HG03060 (cell line): ENCODE results near the gene SELENON.

Source experiments
- ATAC-seq: cut with Tn5 transposase; IDR thresholded peaks from one replicate; pipeline ENCODE4 v1.9.1; 2021; ENCODE audit warnings: low read depth, moderate number of reproducible peaks; ENCODE audit not compliant: unreplicated experiment

SELENON gene

GRCh38 chr1:25770541-25771220 is 29.3 kb upstream of the SELENON start:
- no peak for ATAC-seq

- no peak for ATAC-seq
These were observed 28.5 kb upstream of the SELENON start for GRCh38 chr1:25771221-25772114.

- no peak for ATAC-seq
These were observed 27.8 kb upstream of the SELENON start for GRCh38 chr1:25772164-25772563.

GRCh38 chr1:25772692-25773245 is 27.2 kb upstream of the SELENON start:
- ATAC-seq: no peak

GRCh38 chr1:25773441-25774125 is 26.4 kb upstream of the SELENON start:
- ATAC-seq: no peak

GRCh38 chr1:25774206-25774803 is 25.7 kb upstream of the SELENON start:
- no peak for ATAC-seq

- no peak for ATAC-seq
These were observed 24.8 kb upstream of the SELENON start for GRCh38 chr1:25774921-25775771.

GRCh38 chr1:25779388-25779787 is 20.6 kb upstream of the SELENON start:
- no peak for ATAC-seq

GRCh38 chr1:25779894-25780293 is 20.1 kb upstream of the SELENON start:
- ATAC-seq: no peak

- no peak for ATAC-seq
These were observed 19.5 kb upstream of the SELENON start for GRCh38 chr1:25780318-25781129.

GRCh38 chr1:25781130-25781433 is 18.9 kb upstream of the SELENON start:
- ATAC-seq: no peak

GRCh38 chr1:25782608-25783201 is 17.3 kb upstream of the SELENON start:
- no peak for ATAC-seq

- ATAC-seq: no peak
These were observed 15.4 kb upstream of the SELENON start for GRCh38 chr1:25784575-25785051.

GRCh38 chr1:25785333-25786067 is 14.5 kb upstream of the SELENON start:
- ATAC-seq: no peak

GRCh38 chr1:25786887-25787759 is 12.9 kb upstream of the SELENON start:
- ATAC-seq: no peak

- no peak for ATAC-seq
These were observed 12.2 kb upstream of the SELENON start for GRCh38 chr1:25787760-25788166.

GRCh38 chr1:25790472-25790871 is 9.5 kb upstream of the SELENON start:
- no peak for ATAC-seq
